CD14-positive monocyte (primary cell): ENCODE data around the gene MGAT4D. TPM values are rescaled to one million over a fixed set of nuclear protein-coding genes. Genes with fewer than 3 reads are reported as not detected.

Experiments
- DNase-seq, 3 donors: peaks; one replicate each; pipeline ENCODE4 v3.0.0-alpha.2; 2011 to 2022
- H2AFZ ChIP-seq: 2 replicates; pipeline ENCODE4 v1.6.0; 2012; ENCODE audit warnings: mild to moderate bottlenecking, low read depth, low read length, inconsistent platforms; ENCODE audit not compliant: insufficient read depth, poor library complexity, severe bottlenecking
- H3K27ac ChIP-seq, 2 donors: 1 replicate in 1 of 2; 2 replicates in 1 of 2; pipeline ENCODE4 v1.5.1; 2012 to 2013; ENCODE audit warnings: low read length in 2 of 2, control low read depth in 1 of 2, inconsistent platforms in 1 of 2, low read depth in 1 of 2, mild to moderate bottlenecking in 1 of 2
- H3K27me3 ChIP-seq, 2 donors: one replicate each; pipeline versions ENCODE4 v1.6.0 to v1.6.1; 2011 to 2013; ENCODE audit warnings: low read length in 2 of 2; ENCODE audit not compliant: control insufficient read depth in 2 of 2, insufficient read depth in 2 of 2
- H3K36me3 ChIP-seq, 2 donors: replicated peaks in 1 of 2; 1 replicate in 1 of 2; 2 replicates in 1 of 2; pipeline versions ENCODE4 v1.5.1 to v1.6.1; 2012 to 2013; ENCODE audit warnings: low read length in 2 of 2, control low read depth in 1 of 2, inconsistent platforms in 1 of 2, mild to moderate bottlenecking in 1 of 2; ENCODE audit not compliant: insufficient read depth in 2 of 2, control insufficient read depth in 1 of 2
- H3K4me1 ChIP-seq, 2 donors: 1 replicate in 1 of 2; 2 replicates in 1 of 2; pipeline versions ENCODE4 v1.5.1 to v1.6.1; 2012 to 2013; ENCODE audit warnings: low read length in 2 of 2, control low read depth in 1 of 2, inconsistent platforms in 1 of 2, mild to moderate bottlenecking in 1 of 2, moderate library complexity in 1 of 2; ENCODE audit not compliant: insufficient read depth in 2 of 2, control insufficient read depth in 1 of 2
- H3K4me2 ChIP-seq: replicated peaks from 2 replicates; pipeline ENCODE3; 2012; ENCODE audit warnings: low read length, moderate library complexity, mild to moderate bottlenecking; ENCODE audit not compliant: poor library complexity, severe bottlenecking; ENCODE audit errors: extremely low read depth
- H3K4me3 ChIP-seq, 3 experiments: fragments of 200-600 bp in 1 of 3; sonication (generic) in 1 of 3; replicated peaks in 1 of 3; 1 replicate in 2 of 3; 2 replicates in 1 of 3; pipeline ENCODE4 v1.5.1; 2011 to 2013; ENCODE audit warnings: low read length in 3 of 3, mild to moderate bottlenecking in 3 of 3, control low read depth in 2 of 3, low read depth in 2 of 3, inconsistent platforms in 1 of 3, moderate library complexity in 1 of 3
- H3K79me2 ChIP-seq: 2 replicates; pipeline ENCODE4 v1.6.0; 2012; ENCODE audit warnings: mild to moderate bottlenecking, control low read depth, inconsistent platforms, low read length, moderate library complexity; ENCODE audit not compliant: insufficient read depth
- H3K9ac ChIP-seq: 2 replicates; pipeline ENCODE4 v1.6.0; 2017; ENCODE audit warnings: low read length, mild to moderate bottlenecking; ENCODE audit not compliant: insufficient read depth, poor library complexity, severe bottlenecking
- H3K9me3 ChIP-seq, 2 donors: replicated peaks in 1 of 2; 1 replicate in 1 of 2; 2 replicates in 1 of 2; pipeline versions ENCODE4 v1.5.1 to v1.6.1; 2012 to 2013; ENCODE audit warnings: low read length in 2 of 2, control low read depth in 1 of 2; ENCODE audit not compliant: control insufficient read depth in 1 of 2, insufficient read depth in 1 of 2
- H4K20me1 ChIP-seq: 2 replicates; pipeline ENCODE4 v1.6.0; 2012; ENCODE audit warnings: mild to moderate bottlenecking, low read length, control low read depth, moderate library complexity; ENCODE audit not compliant: insufficient read depth
- H3K27ac Mint-ChIP-seq, 7 donors: one replicate each; pipeline ENCODE4 v1.8.0; 2020; ENCODE audit warnings: mild to moderate bottlenecking in 7 of 7, mixed read lengths in 7 of 7, moderate library complexity in 6 of 7, inconsistent platforms in 2 of 7
- H3K27me3 Mint-ChIP-seq, 3 donors: one replicate each; pipeline ENCODE4 v1.8.0; 2021 to 2022; ENCODE audit warnings: low read depth in 3 of 3, mild to moderate bottlenecking in 3 of 3, mixed read lengths in 3 of 3, moderate library complexity in 3 of 3, inconsistent platforms in 1 of 3
- H3K36me3 Mint-ChIP-seq, 2 donors: one replicate each; pipeline ENCODE4 v1.8.0; 2020; ENCODE audit warnings: mixed read lengths in 2 of 2, inconsistent platforms in 1 of 2, mild to moderate bottlenecking in 1 of 2
- H3K4me1 Mint-ChIP-seq: one replicate; pipeline ENCODE4 v1.8.0; 2020; ENCODE audit warnings: mild to moderate bottlenecking, mixed read lengths
- H3K4me3 Mint-ChIP-seq, 2 donors: one replicate each; pipeline ENCODE4 v1.8.0; 2020; ENCODE audit warnings: mild to moderate bottlenecking in 2 of 2, mixed read lengths in 2 of 2, moderate library complexity in 1 of 2
- H3K9me3 Mint-ChIP-seq, 7 donors: one replicate each; pipeline ENCODE4 v1.8.0; 2020 to 2022; ENCODE audit warnings: mixed read lengths in 7 of 7, mild to moderate bottlenecking in 6 of 7, moderate library complexity in 6 of 7, inconsistent platforms in 2 of 7
- WGBS: methylation state at CpG from one replicate; pipeline ENCODE4 v1.1.5; 2013; ENCODE audit warnings: missing lambda C conversion rate; ENCODE audit not compliant: insufficient coverage; 5-methylcytosine and 5-hydroxymethylcytosine counted together
- intact Hi-C, 2 donors: fragments of 100-400 bp; cut with micrococcal nuclease; formaldehyde crosslinking; loops; one replicate each; pipeline versions ENCODE4 v1.15.0 to v1.15.1; 2023
- polyA plus RNA-seq, 3 donors: library from polyadenylated mRNA; depleted of rRNA in 1 of 3; unstranded in 2 of 3; stranded (reverse) in 1 of 3; fragments of 300-500 nt in 2 of 3; fragments of >200 nt in 1 of 3; fragmentation: Illumina TruSeq in 2 of 3; gene quantifications; 1 replicate in 2 of 3; 2 replicates in 1 of 3; pipeline ENCODE4 v1.2.3, GENCODE V29; 2012 to 2021
- TF ChIP-seq, protein P1 (sequence below): fragments of 200-600 bp; IDR thresholded peaks from one replicate; pipeline ENCODE4 v1.8.0; 2022; ENCODE audit warnings: antibody characterized with exemption, mild to moderate bottlenecking

MGAT4D gene
- polyA plus RNA-seq, 3 donors: not detected

DNA sequence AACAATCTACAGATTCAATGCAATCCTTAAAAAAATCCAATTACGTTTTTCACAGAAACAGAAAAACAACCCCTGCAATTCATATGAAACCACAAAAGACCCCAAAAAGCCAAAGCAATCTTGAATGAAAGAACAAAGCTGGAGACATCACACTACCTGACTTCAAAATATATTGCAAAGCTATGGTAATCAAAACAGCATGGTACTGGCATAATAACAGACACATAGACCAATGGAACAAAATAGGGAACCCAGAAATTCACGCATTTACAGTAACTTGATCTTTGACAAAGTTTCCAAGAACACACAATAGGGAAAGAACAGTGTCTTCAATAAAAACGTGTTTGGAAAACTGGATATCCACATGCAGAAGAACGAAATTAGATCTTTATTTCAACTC lies 14.6 kb downstream of the MGAT4D start:
- Histone ChIP-seq H3K79me2 (no peaks in the 10 kb centered on the region), H4K20me1 (no peaks in the 10 kb centered on the region), H3K4me3 (no peak overlapping the region), H2AFZ (no peak overlapping the region), H3K4me2 (no peak overlapping the region), H3K27ac (no peak overlapping the region), H3K9ac (no peak overlapping the region), H3K4me1 (no peaks in the 10 kb centered on the region), H3K27me3 (no peaks in the 10 kb centered on the region), H3K9me3 (no peaks in the 10 kb centered on the region), H3K36me3 (no peaks in the 10 kb centered on the region)
- Mint-ChIP-seq H3K9me3 (peaks cover 0 to 10% (median 4%) of the 10 kb centered on the region in 7 donors), H3K4me3 (no peak overlapping the region), H3K27ac (no peak overlapping the region), H3K36me3 (no peaks in the 10 kb centered on the region), H3K27me3 (peaks cover 2 to 3% (median 2%) of the 10 kb centered on the region in 3 donors), H3K4me1 (no peaks in the 10 kb centered on the region)
- TF ChIP-seq, protein P1, sequence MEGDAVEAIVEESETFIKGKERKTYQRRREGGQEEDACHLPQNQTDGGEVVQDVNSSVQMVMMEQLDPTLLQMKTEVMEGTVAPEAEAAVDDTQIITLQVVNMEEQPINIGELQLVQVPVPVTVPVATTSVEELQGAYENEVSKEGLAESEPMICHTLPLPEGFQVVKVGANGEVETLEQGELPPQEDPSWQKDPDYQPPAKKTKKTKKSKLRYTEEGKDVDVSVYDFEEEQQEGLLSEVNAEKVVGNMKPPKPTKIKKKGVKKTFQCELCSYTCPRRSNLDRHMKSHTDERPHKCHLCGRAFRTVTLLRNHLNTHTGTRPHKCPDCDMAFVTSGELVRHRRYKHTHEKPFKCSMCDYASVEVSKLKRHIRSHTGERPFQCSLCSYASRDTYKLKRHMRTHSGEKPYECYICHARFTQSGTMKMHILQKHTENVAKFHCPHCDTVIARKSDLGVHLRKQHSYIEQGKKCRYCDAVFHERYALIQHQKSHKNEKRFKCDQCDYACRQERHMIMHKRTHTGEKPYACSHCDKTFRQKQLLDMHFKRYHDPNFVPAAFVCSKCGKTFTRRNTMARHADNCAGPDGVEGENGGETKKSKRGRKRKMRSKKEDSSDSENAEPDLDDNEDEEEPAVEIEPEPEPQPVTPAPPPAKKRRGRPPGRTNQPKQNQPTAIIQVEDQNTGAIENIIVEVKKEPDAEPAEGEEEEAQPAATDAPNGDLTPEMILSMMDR: no peak
- intact Hi-C loops: no loop called here
- no peak for DNase-seq
- WGBS: no CpG with 5 or more reads among the region's 4 CpGs

DNA sequence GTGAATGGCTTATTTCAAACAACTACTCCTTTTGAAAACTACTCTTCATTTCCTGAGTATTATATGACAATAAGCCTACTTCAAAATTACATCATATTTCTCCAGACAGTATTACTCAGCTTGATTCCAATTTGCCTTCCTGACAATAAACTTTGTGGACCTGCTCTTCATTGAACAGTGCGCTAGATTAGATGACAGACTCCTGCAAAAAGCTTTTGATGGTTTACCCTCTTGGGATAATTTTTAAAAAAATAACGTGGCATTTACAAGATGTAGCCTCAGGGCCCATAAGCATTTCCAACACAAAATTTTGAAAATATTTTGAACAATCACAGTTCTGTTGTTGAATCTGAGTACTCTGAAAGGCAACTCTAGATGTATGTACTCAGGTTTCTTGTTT lies 25.9 kb downstream of the MGAT4D start:
- Histone ChIP-seq H3K27me3 (peaks cover 0 to 2% of the 10 kb centered on the region in 2 donors), H2AFZ (no peak overlapping the region), H3K36me3 (no peaks in the 10 kb centered on the region), H3K4me2 (no peak overlapping the region), H3K27ac (no peak overlapping the region), H3K9ac (no peak overlapping the region), H3K9me3 (no peaks in the 10 kb centered on the region), H3K4me3 (no peak overlapping the region), H3K79me2 (no peaks in the 10 kb centered on the region), H4K20me1 (no peaks in the 10 kb centered on the region), H3K4me1 (no peaks in the 10 kb centered on the region)
- H3K27ac Mint-ChIP-seq: no peak overlapping the region
- H3K36me3 Mint-ChIP-seq: no peaks in the 10 kb centered on the region
- TF ChIP-seq, protein P1: no peak
- WGBS: 100% methylated on average over 1 of the region's 2 CpGs
- H3K4me3 Mint-ChIP-seq: no peak overlapping the region
- no peaks in the 10 kb centered on the region for H3K4me1 Mint-ChIP-seq
- H3K9me3 Mint-ChIP-seq: peaks cover 0 to 3% (median 2%) of the 10 kb centered on the region in 7 donors
- no peak for DNase-seq
- intact Hi-C loops: no loop called here
- peaks cover 3 to 5% (median 3%) of the 10 kb centered on the region in 3 donors for H3K27me3 Mint-ChIP-seq
